Endothelial cell of umbilical vein (primary cell): Measurements from ENCODE around the gene B4GALT7. TPM values are rescaled to one million over a fixed set of nuclear protein-coding genes. Genes with fewer than 3 reads are reported as not detected.

Experiments used
- BruUV-seq: library from RNA; stranded (reverse); fragments of 400-500 nt; replicated peaks from 2 replicates; lab custom pipeline; 2021; lab: Mats Ljungman, UMichigan
- CTCF ChIA-PET: fragments of 300-600, 350-600 bp; sonication (Branson Sonifier 250); formaldehyde crosslinking; loops from one replicate; lab custom pipeline; 2021; ENCODE audit warnings: antibody characterized with exemption, inconsistent platforms; lab: Charles Lee
- POLR2A ChIA-PET: fragments of 300-600, 350-600 bp; sonication (Branson Sonifier 250); formaldehyde crosslinking; loops from one replicate; lab custom pipeline; 2021; ENCODE audit warnings: antibody characterized with exemption, inconsistent platforms; lab: Charles Lee
- DNase-seq: peaks from one replicate; pipeline ENCODE4 v3.0.0-alpha.2; 2011; ENCODE audit warnings: low read depth, low spot score
- FAIRE-seq: peaks from 2 replicates; lab custom pipeline; 2011; peaks lifted over from hg19 to GRCh38; lab: Jason Lieb, UNC
- H2AFZ ChIP-seq: 2 replicates; pipeline ENCODE4 v1.6.0; 2012; ENCODE audit warnings: low read depth, low read length, control low read depth, inconsistent platforms
- H3K27ac ChIP-seq: 2 replicates; pipeline ENCODE4 v1.5.1; 2011; ENCODE audit warnings: low read depth, mild to moderate bottlenecking, control low read depth, low read length, moderate library complexity; ENCODE audit not compliant: insufficient read depth
- H3K27me3 ChIP-seq, 2 experiments: 2 replicates each; pipeline versions ENCODE4 v1.6.0 to v1.6.1; 2011; ENCODE audit warnings: low read length in 2 of 2, mixed read lengths in 1 of 2; ENCODE audit not compliant: control insufficient read depth in 2 of 2, insufficient read depth in 2 of 2
- H3K36me3 ChIP-seq, 2 experiments: 2 replicates in 1 of 2; 3 replicates in 1 of 2; pipeline ENCODE4 v1.5.1; 2011; ENCODE audit warnings: low read length in 2 of 2, mild to moderate bottlenecking in 1 of 2, moderate library complexity in 1 of 2; ENCODE audit not compliant: control insufficient read depth in 2 of 2, insufficient read depth in 2 of 2; ENCODE audit errors: extremely low read depth in 1 of 2
- H3K4me1 ChIP-seq: 3 replicates; pipeline ENCODE4 v1.5.1; 2011; ENCODE audit warnings: mild to moderate bottlenecking, low read length; ENCODE audit not compliant: control insufficient read depth, insufficient read depth; ENCODE audit errors: extremely low read depth
- H3K4me2 ChIP-seq: 2 replicates; pipeline ENCODE4 v1.6.1; 2011; ENCODE audit warnings: low read length, control low read depth, mixed read lengths; ENCODE audit not compliant: insufficient read depth
- H3K4me3 ChIP-seq, 3 experiments: fragments of 200-600 bp in 1 of 3; sonication (generic), shearing (Covaris generic) in 1 of 3; replicated peaks in 1 of 3; 2 replicates each; pipeline ENCODE4 v1.5.1; 2011 to 2016; ENCODE audit warnings: control low read depth in 3 of 3, low read length in 3 of 3, mild to moderate bottlenecking in 2 of 3, inconsistent platforms in 1 of 3, low read depth in 1 of 3, moderate library complexity in 1 of 3; ENCODE audit not compliant: insufficient read depth in 1 of 3
- H3K79me2 ChIP-seq: 2 replicates; pipeline ENCODE4 v1.6.0; 2012; ENCODE audit warnings: low read length, inconsistent platforms; ENCODE audit not compliant: control insufficient read depth, insufficient read depth
- H3K9ac ChIP-seq: replicated peaks from 2 replicates; pipeline ENCODE3; 2011; ENCODE audit warnings: low read length, control low read depth; ENCODE audit not compliant: insufficient read depth; ENCODE audit errors: extremely low read depth
- H3K9me1 ChIP-seq: replicated peaks from 3 replicates; pipeline ENCODE4 v1.6.0; 2011; ENCODE audit warnings: mild to moderate bottlenecking, low read length; ENCODE audit not compliant: control insufficient read depth, insufficient read depth; ENCODE audit errors: extremely low read depth
- H3K9me3 ChIP-seq: replicated peaks from 2 replicates; pipeline ENCODE4 v1.5.1; 2012; ENCODE audit warnings: low read length, inconsistent platforms; ENCODE audit not compliant: control insufficient read depth, insufficient read depth
- H4K20me1 ChIP-seq: replicated peaks from 2 replicates; pipeline ENCODE3; 2011; ENCODE audit warnings: mild to moderate bottlenecking, low read length; ENCODE audit not compliant: control insufficient read depth, insufficient read depth; ENCODE audit errors: extremely low read depth
- CTCF ChIP-seq, 2 donors: IDR thresholded peaks; 1 replicate in 1 of 2; 2 replicates in 1 of 2; pipeline ENCODE4 v1.5.1; 2011; ENCODE audit warnings: low read length in 2 of 2, mild to moderate bottlenecking in 2 of 2, moderate library complexity in 2 of 2, control low read depth in 1 of 2, inconsistent platforms in 1 of 2, low read depth in 1 of 2; ENCODE audit not compliant: insufficient read depth in 1 of 2; ENCODE audit errors: extremely low read depth in 1 of 2
- EZH2 ChIP-seq: IDR thresholded peaks from 2 replicates; pipeline ENCODE4 v1.6.1; 2012; ENCODE audit warnings: borderline replicate concordance, low read depth, mild to moderate bottlenecking, moderate library complexity, low read length, inconsistent platforms; ENCODE audit not compliant: severe bottlenecking
- FOS ChIP-seq: IDR thresholded peaks from 2 replicates; pipeline ENCODE4 v1.6.1; 2011; ENCODE audit warnings: mild to moderate bottlenecking, low read length, moderate library complexity, borderline replicate concordance; ENCODE audit not compliant: insufficient read depth
- GATA2 ChIP-seq: IDR thresholded peaks from 2 replicates; pipeline ENCODE4 v1.7.0; 2011; ENCODE audit warnings: low read depth, mild to moderate bottlenecking, moderate library complexity, mixed read lengths, low read length; ENCODE audit not compliant: insufficient read length, insufficient read depth
- JUN ChIP-seq: IDR thresholded peaks from 2 replicates; pipeline ENCODE4 v1.6.1; 2011; ENCODE audit warnings: borderline replicate concordance, low read depth; ENCODE audit not compliant: insufficient read length, insufficient read depth
- MAX ChIP-seq: IDR thresholded peaks from 2 replicates; pipeline ENCODE4 v1.6.1; 2011; ENCODE audit not compliant: insufficient read depth, insufficient read length
- POLR2A ChIP-seq: IDR thresholded peaks from 2 replicates; pipeline ENCODE4 v1.6.1; 2012; ENCODE audit warnings: low read depth, mild to moderate bottlenecking, control low read depth, low read length
- POLR2AphosphoS5 ChIP-seq: IDR thresholded peaks from 2 replicates; pipeline ENCODE4 v1.6.1; 2012; ENCODE audit warnings: low read depth, mild to moderate bottlenecking, control low read depth, low read length, moderate library complexity; ENCODE audit not compliant: insufficient read depth
- dilution Hi-C: fragments of 300-500 bp; cut with MboI; formaldehyde crosslinking; loops from one replicate; pipeline ENCODE4 v1.15.0; 2019; ENCODE audit warnings: low sequenced_read_pairs; ENCODE audit not compliant: extremely low pct_ligation_motif_present
- intact Hi-C: fragments of 100-400 bp; cut with micrococcal nuclease; formaldehyde crosslinking; loops from one replicate; pipeline ENCODE4 v1.10.0; 2022
- polyA plus RNA-seq, 4 experiments: library from polyadenylated mRNA; depleted of rRNA in 3 of 4; stranded (reverse) in 3 of 4; unstranded in 1 of 4; fragments of >200 nt; gene quantifications; 2 replicates each; pipeline versions ENCODE4 v1.2.1 to v1.2.3, GENCODE V29; 2011 to 2012; ENCODE audit warnings: missing spikeins in 1 of 4
- total RNA-seq: library from RNA; stranded (reverse); gene quantifications from 2 replicates; pipeline ENCODE4 v1.2.3, GENCODE V29; 2021

The B4GALT7 gene
- total and polyA plus RNA-seq, 2 donors (not counting 3 experiments of a cell fraction or from before 2014, with no cell fraction given), result 35.1 to 78.9 TPM

GRCh38 chr5:177610770-177611445 lies 11.0 kb downstream of the B4GALT7 start:
- dilution Hi-C loops (no loop called here), intact Hi-C loops (no loop called here)
- CTCF ChIA-PET, result no interaction called here
- Histone ChIP-seq H2AFZ (no peak overlapping the region), H3K9ac (no peak overlapping the region), H3K4me2 (no peak overlapping the region), H3K4me1 (no peaks in the 10 kb centered on the region), H3K27ac (no peak overlapping the region), H3K9me3 (no peaks in the 10 kb centered on the region), H3K79me2 (no peaks in the 10 kb centered on the region), H3K27me3 (no peaks in the 10 kb centered on the region), H3K4me3 (no peak overlapping the region), H4K20me1 (no peaks in the 10 kb centered on the region), H3K9me1 (no peaks in the 10 kb centered on the region), H3K36me3 (peaks cover 0 to 6% of the 10 kb centered on the region in 2 experiments)
- no peak for TF ChIP-seq MAX
- no peak for TF ChIP-seq EZH2
- TF ChIP-seq CTCF (IDR thresholded peaks at IDR 0.05; ENCODE audit: extremely low read depth in 1 of 2, insufficient read depth in 1 of 2, low read depth in 1 of 2, low read length in 2 of 2), result no peak
- no peak for TF ChIP-seq JUN
- TF ChIP-seq GATA2, result no peak
- no peak for TF ChIP-seq FOS
- TF ChIP-seq POLR2A, result no peak
- peak; percentile 17 for TF ChIP-seq POLR2AphosphoS5
- no TSS peak for BruUV-seq
- FAIRE-seq (no peak), DNase-seq (no peak)
- POLR2A ChIA-PET, result no interaction called here
